WTC11 (cell line): ENCODE results near the gene UPF1.

ENCODE experiments used
- ATF2 ChIP-seq: sonication (generic); formaldehyde crosslinking; IDR thresholded peaks from 2 replicates; pipeline ENCODE4 v1.8.1; 2022; ENCODE audit warnings: low read depth, missing genetic modification reagents, borderline replicate concordance
- CBFB ChIP-seq: sonication (generic); formaldehyde crosslinking; IDR thresholded peaks from 2 replicates; pipeline ENCODE4 v1.8.1; 2022; ENCODE audit warnings: mild to moderate bottlenecking, low read depth, missing genetic modification reagents
- CREB1 ChIP-seq: sonication (generic); formaldehyde crosslinking; IDR thresholded peaks from 2 replicates; pipeline ENCODE4 v1.8.0; 2023; ENCODE audit warnings: mild to moderate bottlenecking, missing genetic modification reagents
- CTCF ChIP-seq: fragments of 200-600 bp; IDR thresholded peaks from 2 replicates; pipeline ENCODE4 v1.8.0; 2022; ENCODE audit warnings: antibody characterized with exemption
- E2F1 ChIP-seq: sonication (generic); formaldehyde crosslinking; IDR thresholded peaks from 2 replicates; pipeline ENCODE4 v1.8.0; 2022; ENCODE audit warnings: mild to moderate bottlenecking, missing genetic modification reagents
- FOXJ3 ChIP-seq: sonication (generic); formaldehyde crosslinking; IDR thresholded peaks from 2 replicates; pipeline ENCODE4 v1.9.0; 2021; ENCODE audit warnings: missing genetic modification reagents, mild to moderate bottlenecking, borderline replicate concordance
- IRF2 ChIP-seq: sonication (generic); formaldehyde crosslinking; IDR thresholded peaks from 2 replicates; pipeline ENCODE4 v1.8.0; 2022; ENCODE audit warnings: low read depth, missing genetic modification reagents, borderline replicate concordance
- JUN ChIP-seq: sonication (generic); formaldehyde crosslinking; IDR thresholded peaks from 2 replicates; pipeline ENCODE4 v1.8.0; 2023; ENCODE audit warnings: mild to moderate bottlenecking, missing genetic modification reagents
- MAX ChIP-seq: sonication (generic); formaldehyde crosslinking; IDR thresholded peaks from 2 replicates; pipeline ENCODE4 v1.8.0; 2022; ENCODE audit warnings: mild to moderate bottlenecking, missing genetic modification reagents
- MLX ChIP-seq: sonication (generic); formaldehyde crosslinking; IDR thresholded peaks from 2 replicates; pipeline ENCODE4 v1.8.1; 2023; ENCODE audit warnings: mild to moderate bottlenecking, missing genetic modification reagents, moderate library complexity
- USF1 ChIP-seq: sonication (generic); formaldehyde crosslinking; IDR thresholded peaks from 2 replicates; pipeline ENCODE4 v1.8.0; 2022; ENCODE audit warnings: mild to moderate bottlenecking, missing genetic modification reagents
- ZNF121 ChIP-seq: sonication (generic); formaldehyde crosslinking; IDR thresholded peaks from 2 replicates; pipeline ENCODE4 v1.8.0; 2023; ENCODE audit warnings: missing genetic modification reagents

- no peak for TF ChIP-seq ZNF121 (CRISPR knock-in tag)
- no peak for TF ChIP-seq CTCF
- no peak for TF ChIP-seq E2F1 (CRISPR knock-in tag)
- no peak for TF ChIP-seq JUN (CRISPR knock-in tag)
- TF ChIP-seq ATF2 (CRISPR knock-in tag), result no peak
- TF ChIP-seq CREB1 (CRISPR knock-in tag), result no peak
- TF ChIP-seq FOXJ3, result no peak
- TF ChIP-seq MAX (CRISPR knock-in tag), result no peak
- no peak for TF ChIP-seq MLX
- no peak for TF ChIP-seq CBFB (CRISPR knock-in tag)
- TF ChIP-seq USF1 (CRISPR knock-in tag), result no peak
- no peak for TF ChIP-seq IRF2 (CRISPR knock-in tag)
Measured at GRCh38 chr19:18867751-18868150, 36.0 kb downstream of the UPF1 start.
